Epithelial cell of umbilical artery (primary cell): ENCODE data around the gene GPN2. TPM values are rescaled to one million over a fixed set of nuclear protein-coding genes. Genes with fewer than 3 reads are reported as not detected.

Source experiments
- total RNA-seq: library from RNA; depleted of rRNA; stranded (reverse); fragments of >200 nt; gene quantifications from 2 replicates; pipeline ENCODE4 v1.2.3, GENCODE V29; 2014

Gene GPN2
- 6.7 and 8.4 TPM in 2 replicates for total RNA-seq

DNA sequence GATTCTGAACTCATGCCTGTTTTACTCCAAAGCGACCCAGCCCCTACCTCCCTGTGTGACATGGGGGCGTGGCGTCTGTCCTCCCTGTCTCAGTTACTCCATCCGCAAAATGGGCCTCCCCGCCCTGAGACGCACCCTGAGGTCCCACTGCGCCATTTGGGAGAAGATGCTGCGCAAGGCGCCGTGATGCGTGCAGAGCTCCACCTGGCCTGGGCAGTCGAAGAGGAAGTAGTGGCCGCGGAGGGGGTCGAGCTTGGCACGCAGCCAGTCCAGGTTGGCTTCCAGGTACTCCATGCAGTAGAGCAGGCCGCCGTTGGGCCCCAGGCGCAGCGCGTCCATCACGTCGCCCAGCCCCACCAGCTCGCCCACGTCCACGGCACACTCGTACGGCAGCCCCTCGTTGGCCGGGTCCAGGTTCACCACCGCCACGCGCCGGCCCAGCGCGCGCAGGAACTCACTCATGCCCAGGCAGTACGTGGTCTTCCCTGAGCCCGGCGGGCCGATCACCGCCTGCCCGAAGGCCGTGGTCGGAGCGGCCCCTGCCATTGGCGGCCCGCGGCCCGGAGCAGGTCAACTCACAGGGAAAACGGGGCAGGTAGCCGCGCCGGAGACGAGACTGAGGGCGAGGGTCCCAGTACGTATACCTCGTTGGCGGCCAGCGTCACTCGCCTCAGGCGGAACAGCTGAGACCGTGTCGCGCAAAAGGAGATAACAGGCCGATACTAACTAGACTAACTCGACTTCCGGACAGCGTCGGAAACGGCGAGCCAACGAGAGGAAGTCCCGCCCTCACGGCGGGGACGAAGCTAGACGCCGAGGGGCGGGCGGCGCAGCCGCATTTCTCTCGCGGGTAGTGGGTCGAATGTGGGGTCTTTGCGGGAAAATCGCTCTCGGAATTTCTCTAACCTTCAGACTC is at the start of gene GPN2:
Gene GPN2 (minus strand): TSS at position 733 of the 916 bp plus-strand sequence. CDS start 187 bp downstream, at position 546.

DNA sequence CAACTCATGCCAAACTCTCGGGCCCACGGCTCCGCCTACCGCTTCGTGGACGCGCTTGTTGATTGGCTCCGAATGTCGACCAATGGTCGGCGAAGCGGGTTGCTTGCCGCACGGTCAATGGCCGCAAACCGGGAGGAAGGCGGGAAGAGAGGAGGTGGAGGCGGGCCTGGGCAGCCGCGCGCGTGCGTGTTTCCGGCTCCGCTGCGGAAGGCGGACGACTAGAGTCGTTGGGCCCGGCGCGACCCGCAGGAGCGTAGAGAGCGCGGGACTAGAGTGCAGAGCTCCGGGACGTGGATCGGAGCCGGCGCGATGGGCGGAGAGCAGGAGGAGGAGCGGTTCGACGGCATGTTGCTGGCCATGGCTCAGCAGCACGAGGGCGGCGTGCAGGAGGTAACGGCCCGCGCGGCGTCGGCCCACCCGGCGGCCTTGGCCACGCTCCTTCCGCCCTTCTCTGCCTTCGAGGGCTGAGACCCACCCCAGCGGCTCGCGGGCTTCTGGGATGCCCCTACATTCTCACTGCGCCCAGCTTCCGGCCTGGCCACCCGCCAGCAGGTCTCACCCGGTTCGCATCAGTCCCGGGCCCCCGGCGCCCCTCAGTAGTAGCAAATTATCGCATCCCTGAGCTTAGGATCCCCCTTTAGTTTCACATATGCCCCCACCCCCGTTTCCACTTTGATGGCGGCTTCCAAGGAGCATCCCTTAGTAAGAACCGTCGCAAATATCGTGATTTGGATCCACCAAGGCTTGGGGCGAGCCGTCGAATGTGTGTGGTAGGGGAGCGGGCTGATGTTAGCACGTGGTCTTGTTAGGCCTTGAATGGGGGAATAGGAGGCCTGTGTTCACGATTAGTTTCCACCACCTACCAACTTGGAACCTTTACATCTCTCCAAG is 31.7 kb upstream of the GPN2 start, which contains the start of gene NUDC:
Gene NUDC (plus strand): TSS at position 204 of the 891 bp plus-strand sequence. CDS start 106 bp downstream, at position 310.

DNA sequence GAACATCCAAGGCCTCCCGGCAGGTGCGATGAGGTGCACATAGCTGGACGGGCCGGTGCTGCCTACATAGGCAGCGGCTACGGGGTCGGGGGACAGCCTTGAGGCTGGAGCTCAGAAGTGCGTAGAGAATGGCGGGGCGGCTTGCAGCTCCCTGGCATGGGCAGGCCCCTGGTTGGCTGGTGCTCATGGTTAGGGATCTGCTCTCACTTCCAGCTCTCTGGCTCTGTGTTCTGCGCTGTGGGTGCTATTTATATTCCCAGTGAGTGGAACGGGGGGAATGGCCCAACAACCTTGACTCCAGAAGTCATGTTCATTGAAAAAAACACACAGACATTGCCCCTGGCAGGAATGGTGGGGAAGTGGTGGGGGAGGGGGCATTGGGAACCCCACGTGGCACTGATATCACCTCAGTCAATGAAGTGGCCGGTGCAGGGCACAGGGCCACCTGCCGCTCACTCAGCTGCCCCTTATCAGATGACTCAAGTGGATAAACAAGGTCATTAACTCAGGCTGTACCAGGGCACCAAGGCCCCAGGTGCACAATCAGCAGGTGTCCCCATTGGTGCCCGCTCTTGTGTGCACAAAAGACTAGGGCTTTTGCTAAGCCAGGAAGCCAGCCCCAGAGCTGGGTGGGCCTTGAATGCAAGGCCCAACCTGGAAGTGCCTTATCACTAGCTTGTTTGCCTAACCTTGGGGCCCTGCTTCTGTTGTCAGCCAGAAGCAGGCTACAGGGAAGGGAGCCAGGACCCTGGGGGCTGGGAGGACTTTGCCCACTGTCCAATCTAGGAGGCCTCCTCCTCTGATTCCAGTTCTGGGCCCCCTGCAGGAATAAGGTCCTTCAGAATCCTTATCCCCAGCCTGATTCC is 23.9 kb upstream of the GPN2 start, which contains the start of gene NR0B2:
Gene NR0B2 (minus strand): TSS at position 222 of the 866 bp plus-strand sequence. CDS start 35 bp downstream, at position 187.

DNA sequence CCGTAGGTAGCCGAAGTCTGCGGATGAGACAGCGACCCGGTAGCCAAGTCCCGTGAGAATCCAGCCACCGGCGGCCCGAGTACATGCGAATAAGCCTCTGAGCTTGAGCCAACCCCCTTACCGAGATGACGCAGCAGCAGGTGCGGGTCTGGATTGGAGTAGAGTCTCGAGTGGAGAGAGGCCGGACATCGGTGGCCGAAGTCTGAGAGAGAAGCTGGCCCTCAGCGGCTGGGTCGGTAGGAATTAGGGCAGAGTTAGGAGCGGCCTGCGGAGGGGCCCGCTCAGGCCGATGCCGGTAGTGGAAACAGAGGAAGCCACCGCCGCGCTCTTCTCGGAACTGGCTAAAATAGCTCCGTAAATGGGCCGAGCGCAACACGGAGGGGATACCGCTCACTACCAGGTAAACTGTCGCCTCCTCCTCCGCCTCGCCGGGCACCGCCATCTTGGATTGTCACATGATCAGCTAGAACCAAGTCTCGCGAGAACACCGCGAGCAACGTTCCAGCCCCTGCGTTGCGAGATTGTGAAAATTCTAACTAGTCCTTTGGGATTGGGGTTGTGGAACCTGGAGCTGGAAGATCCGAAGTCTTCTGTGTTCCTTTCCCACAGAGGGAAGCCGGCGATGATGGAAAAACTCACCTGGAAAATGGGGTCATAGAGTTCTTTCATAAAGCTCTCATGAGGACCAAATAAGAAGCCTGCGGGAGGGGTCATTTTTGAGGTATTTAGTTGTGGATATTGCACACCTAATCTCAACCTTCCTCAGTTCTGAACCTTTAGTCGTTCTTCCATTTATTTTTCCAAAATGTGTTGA is 10.1 kb upstream of the GPN2 start, which contains the start of gene GPATCH3:
Gene GPATCH3 (minus strand): TSS at position 467 of the 814 bp plus-strand sequence. CDS start 25 bp downstream, at position 442.

DNA sequence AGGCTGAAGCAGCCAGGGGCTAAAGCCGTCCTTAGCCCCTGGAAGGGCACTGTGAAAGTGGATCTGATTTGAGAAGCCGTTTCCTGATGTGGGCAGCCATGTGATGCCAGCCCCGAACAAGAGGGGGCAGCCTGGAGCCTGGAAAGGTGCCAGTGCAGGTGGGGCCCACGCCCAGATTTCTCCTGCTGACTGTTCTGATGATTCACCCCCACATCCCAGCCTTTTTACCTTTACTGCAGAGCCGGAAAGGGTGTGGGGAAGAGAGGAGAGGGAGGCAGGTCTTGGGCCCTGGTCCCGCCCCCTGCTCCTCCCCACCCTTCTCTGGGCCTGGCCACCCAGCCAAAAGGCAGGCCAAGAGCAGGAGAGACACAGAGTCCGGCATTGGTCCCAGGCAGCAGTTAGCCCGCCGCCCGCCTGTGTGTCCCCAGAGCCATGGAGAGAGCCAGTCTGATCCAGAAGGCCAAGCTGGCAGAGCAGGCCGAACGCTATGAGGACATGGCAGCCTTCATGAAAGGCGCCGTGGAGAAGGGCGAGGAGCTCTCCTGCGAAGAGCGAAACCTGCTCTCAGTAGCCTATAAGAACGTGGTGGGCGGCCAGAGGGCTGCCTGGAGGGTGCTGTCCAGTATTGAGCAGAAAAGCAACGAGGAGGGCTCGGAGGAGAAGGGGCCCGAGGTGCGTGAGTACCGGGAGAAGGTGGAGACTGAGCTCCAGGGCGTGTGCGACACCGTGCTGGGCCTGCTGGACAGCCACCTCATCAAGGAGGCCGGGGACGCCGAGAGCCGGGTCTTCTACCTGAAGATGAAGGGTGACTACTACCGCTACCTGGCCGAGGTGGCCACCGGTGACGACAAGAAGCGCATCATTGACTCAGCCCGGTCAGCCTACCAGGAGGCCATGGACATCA is 27.1 kb downstream of the GPN2 start, which contains the start of gene SFN:
Gene SFN (plus strand): TSS at position 369 of the 904 bp plus-strand sequence. CDS start 64 bp downstream, at position 433.

DNA sequence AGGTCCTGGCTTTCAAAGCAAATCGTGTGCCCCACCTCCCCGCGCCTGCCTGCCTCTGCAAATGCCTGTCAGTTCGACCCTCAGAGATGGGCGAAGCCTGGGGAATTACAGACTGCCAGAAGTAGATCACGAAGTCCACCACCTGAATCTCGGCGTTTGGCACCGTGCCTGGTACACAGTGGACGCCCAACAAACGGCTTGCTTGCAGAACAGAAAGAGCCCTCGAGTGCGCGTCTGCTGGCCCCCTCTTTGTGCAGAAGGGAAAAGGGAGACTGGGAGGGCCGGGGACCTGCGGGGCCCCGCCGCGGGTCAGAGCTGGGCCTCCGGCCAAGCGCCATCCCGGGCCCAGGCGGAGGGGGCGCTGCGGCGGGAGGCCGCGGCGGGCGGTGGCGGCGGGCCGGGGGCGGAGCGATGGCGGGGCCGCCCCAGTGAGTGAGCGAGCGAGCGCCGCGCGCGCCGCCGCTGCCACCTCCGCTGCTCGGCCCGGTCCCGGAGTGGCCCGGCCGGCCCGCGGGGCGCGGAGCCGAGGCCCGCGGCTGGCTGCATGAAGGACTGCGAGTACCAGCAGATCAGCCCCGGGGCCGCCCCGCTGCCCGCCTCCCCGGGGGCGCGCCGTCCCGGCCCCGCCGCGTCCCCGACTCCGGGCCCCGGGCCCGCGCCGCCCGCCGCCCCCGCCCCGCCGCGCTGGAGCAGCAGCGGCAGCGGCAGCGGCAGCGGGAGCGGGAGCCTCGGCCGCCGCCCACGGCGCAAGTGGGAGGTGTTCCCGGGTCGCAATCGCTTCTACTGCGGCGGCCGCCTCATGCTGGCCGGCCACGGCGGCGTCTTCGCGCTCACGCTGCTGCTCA is 63.6 kb downstream of the GPN2 start, which contains the start of gene ZDHHC18:
Gene ZDHHC18 (plus strand): TSS at position 428 of the 845 bp plus-strand sequence. CDS start 117 bp downstream, at position 545.

Other genes starting within 250 kb of the GPN2 start
- gene ARID1A, start 194.3 kb downstream of the GPN2 start, total RNA-seq, result 8.8 and 11.2 TPM in 2 replicates
- gene PIGV, start 102.3 kb downstream of the GPN2 start, total RNA-seq, result 7.1 and 10.0 TPM in 2 replicates
- 5.5 and 5.9 TPM in 2 replicates for gene ZDHHC18, start 63.6 kb downstream of the GPN2 start, total RNA-seq
- gene SFN, start 27.1 kb downstream of the GPN2 start, total RNA-seq, result not detected in 2 replicates
- 8.8 and 11.2 TPM in 2 replicates for gene GPATCH3, start 10.2 kb upstream of the GPN2 start, total RNA-seq
- not detected in 2 replicates for gene NR0B2, start 23.7 kb upstream of the GPN2 start, total RNA-seq
- 36.4 and 48.3 TPM in 2 replicates for gene NUDC, start 31.5 kb upstream of the GPN2 start, total RNA-seq
- not detected in 2 replicates for gene KDF1, start 70.2 kb upstream of the GPN2 start, total RNA-seq
- gene TRNP1, start 103.4 kb upstream of the GPN2 start, total RNA-seq, result 7.5 and 11.7 TPM in 2 replicates
- gene TENT5B, start 122.6 kb upstream of the GPN2 start, total RNA-seq, result 1.3 and 3.0 TPM in 2 replicates